ENCODE data around the gene KDM1A. TPM values are rescaled to one million over a fixed set of nuclear protein-coding genes. Genes with fewer than 3 reads are reported as not detected.

The KDM1A gene
- total RNA-seq, 2 donors from 2014 or later, result 23.4 to 44.1 TPM

- Histone ChIP-seq H3K27ac (no peak overlapping the region), H3K27me3 (replicated peaks; ENCODE audit: insufficient read depth) (no peaks in the 10 kb centered on the region), H3K36me3 (no peaks in the 10 kb centered on the region), H3K9me3 (no peaks in the 10 kb centered on the region), H3K4me1 (ENCODE audit: control insufficient read depth in 1 of 2, low read depth in 2 of 2) (peaks cover 0 to 4% of the 10 kb centered on the region in 2 donors), H3K4me3 (no peak overlapping the region)
- ATAC-seq (ENCODE audit: insufficient number of reproducible peaks, low FRiP score, low read depth) (no peak), DNase-seq (ENCODE audit: low spot score) (no peak)
- TF ChIP-seq CTCF (IDR thresholded peaks at IDR 0.05), result no peak
Measured at GRCh38 chr1:23029337-23029736, 10.1 kb downstream of the KDM1A start.

- no peak for TF ChIP-seq CTCF (IDR thresholded peaks at IDR 0.05)
- no peak overlapping the region for H3K4me3 ChIP-seq
- peaks cover 0 to 8% of the 10 kb centered on the region in 2 donors for H3K4me1 ChIP-seq (ENCODE audit: control insufficient read depth in 1 of 2, low read depth in 2 of 2)
- H3K27me3 ChIP-seq (replicated peaks; ENCODE audit: insufficient read depth), result no peaks in the 10 kb centered on the region
- no peak for DNase-seq (ENCODE audit: low spot score)
- no peaks in the 10 kb centered on the region for H3K9me3 ChIP-seq
- ATAC-seq (ENCODE audit: insufficient number of reproducible peaks, low FRiP score, low read depth), result no peak
- no peaks in the 10 kb centered on the region for H3K36me3 ChIP-seq
- H3K27ac ChIP-seq, result no peak overlapping the region
Measured at GRCh38 chr1:23035823-23036452, 16.7 kb downstream of the KDM1A start.

- Histone ChIP-seq H3K27me3 (replicated peaks; ENCODE audit: insufficient read depth) (no peaks in the 10 kb centered on the region), H3K4me1 (ENCODE audit: control insufficient read depth in 1 of 2, low read depth in 2 of 2) (peaks cover 0 to 8% of the 10 kb centered on the region in 2 donors), H3K36me3 (no peaks in the 10 kb centered on the region), H3K4me3 (no peak overlapping the region), H3K27ac (no peak overlapping the region), H3K9me3 (no peaks in the 10 kb centered on the region)
- DNase-seq (ENCODE audit: low spot score), result no peak
- TF ChIP-seq CTCF (IDR thresholded peaks at IDR 0.05), result no peak
- ATAC-seq (ENCODE audit: insufficient number of reproducible peaks, low FRiP score, low read depth), result no peak
Measured at GRCh38 chr1:23037081-23037740, 17.9 kb downstream of the KDM1A start.

GRCh38 chr1:23039308-23039826, 20.1 kb downstream of the KDM1A start:
- H3K36me3 ChIP-seq, result no peaks in the 10 kb centered on the region
- no peak overlapping the region for H3K27ac ChIP-seq
- ATAC-seq (ENCODE audit: insufficient number of reproducible peaks, low FRiP score, low read depth) (no peak), DNase-seq (ENCODE audit: low spot score) (no peak)
- TF ChIP-seq CTCF (IDR thresholded peaks at IDR 0.05), result no peak
- H3K9me3 ChIP-seq, result no peaks in the 10 kb centered on the region
- H3K4me1 ChIP-seq (ENCODE audit: control insufficient read depth in 1 of 2, low read depth in 2 of 2), result peaks cover 0 to 8% of the 10 kb centered on the region in 2 donors
- H3K4me3 ChIP-seq, result no peak overlapping the region
- H3K27me3 ChIP-seq (replicated peaks; ENCODE audit: insufficient read depth), result no peaks in the 10 kb centered on the region

- no peaks in the 10 kb centered on the region for H3K27me3 ChIP-seq (replicated peaks; ENCODE audit: insufficient read depth)
- TF ChIP-seq CTCF (IDR thresholded peaks at IDR 0.05), result no peak
- H3K27ac ChIP-seq, result no peak overlapping the region
- H3K4me1 ChIP-seq (ENCODE audit: control insufficient read depth in 1 of 2, low read depth in 2 of 2), result peaks cover 0 to 8% of the 10 kb centered on the region in 2 donors
- H3K9me3 ChIP-seq, result no peaks in the 10 kb centered on the region
- ATAC-seq (ENCODE audit: insufficient number of reproducible peaks, low FRiP score, low read depth) (no peak), DNase-seq (ENCODE audit: low spot score) (no peak)
- no peaks in the 10 kb centered on the region for H3K36me3 ChIP-seq
- no peak overlapping the region for H3K4me3 ChIP-seq
Measured at GRCh38 chr1:23040509-23040908, 21.2 kb downstream of the KDM1A start.

Measured in thoracic aorta (tissue), 2 donors.